ENCODE measurements around the gene KIF21A.

The KIF21A gene

GRCh38 chr12:39292125-39292630 lies 150.7 kb downstream of the KIF21A start:
- Histone ChIP-seq H3K36me3 (ENCODE audit: low read length) (no peaks in the 10 kb centered on the region), H4K20me1 (ENCODE audit: low read depth, low read length) (no peaks in the 10 kb centered on the region), H3K4me3 (ENCODE audit: insufficient read depth, low read length, poor library complexity, severe bottlenecking) (no peak overlapping the region), H3K79me2 (ENCODE audit: insufficient read depth, low read length) (no peaks in the 10 kb centered on the region), H3K9me2 (replicated peaks; ENCODE audit: insufficient read depth, low read length) (no peaks in the 10 kb centered on the region), H3K27ac (ENCODE audit: low read depth, low read length) (no peak overlapping the region), H3F3A (ENCODE audit: insufficient read depth) (no peaks in the 10 kb centered on the region), H3K9ac (ENCODE audit: low read length) (no peak overlapping the region), H2AFZ (ENCODE audit: low read depth, low read length, severe bottlenecking) (no peak overlapping the region), H3K27me3 (ENCODE audit: low read length) (no peaks in the 10 kb centered on the region), H3K4me2 (ENCODE audit: low read depth, low read length, poor library complexity, severe bottlenecking) (no peak overlapping the region), H3K9me3 (ENCODE audit: insufficient read depth, low read length) (no peaks in the 10 kb centered on the region)
- TF ChIP-seq CTCF (IDR thresholded peaks at IDR 0.05; ENCODE audit: insufficient read depth, low read length, poor library complexity, severe bottlenecking) = no peak

GRCh38 chr12:39287817-39288216 lies 155.1 kb downstream of the KIF21A start:
- no peak overlapping the region for H2AFZ ChIP-seq (ENCODE audit: low read depth, low read length, severe bottlenecking)
- H3K27ac ChIP-seq (ENCODE audit: low read depth, low read length) = no peak overlapping the region
- no peaks in the 10 kb centered on the region for H4K20me1 ChIP-seq (ENCODE audit: low read depth, low read length)
- H3K36me3 ChIP-seq (ENCODE audit: low read length) = no peaks in the 10 kb centered on the region
- H3K4me3 ChIP-seq (ENCODE audit: insufficient read depth, low read length, poor library complexity, severe bottlenecking) = no peak overlapping the region
- H3K27me3 ChIP-seq (ENCODE audit: low read length) = no peaks in the 10 kb centered on the region
- no peaks in the 10 kb centered on the region for H3K9me3 ChIP-seq (ENCODE audit: insufficient read depth, low read length)
- H3K79me2 ChIP-seq (ENCODE audit: insufficient read depth, low read length) = no peaks in the 10 kb centered on the region
- H3K9ac ChIP-seq (ENCODE audit: low read length) = no peak overlapping the region
- no peaks in the 10 kb centered on the region for H3F3A ChIP-seq (ENCODE audit: insufficient read depth)
- H3K9me2 ChIP-seq (replicated peaks; ENCODE audit: insufficient read depth, low read length) = no peaks in the 10 kb centered on the region
- H3K4me2 ChIP-seq (ENCODE audit: low read depth, low read length, poor library complexity, severe bottlenecking) = no peak overlapping the region
- TF ChIP-seq EZH2phosphoT487 (conservative IDR thresholded peaks at IDR 0.05; ENCODE audit: low read length) = no peak
- no peak for TF ChIP-seq CTCF (IDR thresholded peaks at IDR 0.05; ENCODE audit: insufficient read depth, low read length, poor library complexity, severe bottlenecking)

- Histone ChIP-seq H3K4me2 (ENCODE audit: low read depth, low read length, poor library complexity, severe bottlenecking) (no peak overlapping the region), H4K20me1 (ENCODE audit: low read depth, low read length) (no peaks in the 10 kb centered on the region), H3K27me3 (ENCODE audit: low read length) (no peaks in the 10 kb centered on the region), H3K9ac (ENCODE audit: low read length) (no peak overlapping the region), H2AFZ (ENCODE audit: low read depth, low read length, severe bottlenecking) (no peak overlapping the region), H3K27ac (ENCODE audit: low read depth, low read length) (no peak overlapping the region), H3K9me2 (replicated peaks; ENCODE audit: insufficient read depth, low read length) (no peaks in the 10 kb centered on the region), H3F3A (ENCODE audit: insufficient read depth) (no peaks in the 10 kb centered on the region), H3K36me3 (ENCODE audit: low read length) (no peaks in the 10 kb centered on the region), H3K9me3 (ENCODE audit: insufficient read depth, low read length) (no peaks in the 10 kb centered on the region), H3K4me3 (ENCODE audit: insufficient read depth, low read length, poor library complexity, severe bottlenecking) (no peak overlapping the region), H3K79me2 (ENCODE audit: insufficient read depth, low read length) (no peaks in the 10 kb centered on the region)
- TF ChIP-seq EZH2phosphoT487 (conservative IDR thresholded peaks at IDR 0.05; ENCODE audit: low read length) = no peak
- TF ChIP-seq CTCF (IDR thresholded peaks at IDR 0.05; ENCODE audit: insufficient read depth, low read length, poor library complexity, severe bottlenecking) = no peak
These were observed 155.5 kb downstream of the KIF21A start for GRCh38 chr12:39287409-39287808.

Data from SU-DHL-6 (cell line).